Small intestine (tissue), 7 donors: Measurements from ENCODE around the gene DHRSX. TPM values are rescaled to one million over a fixed set of nuclear protein-coding genes. Genes with fewer than 3 reads are reported as not detected.
"Not testable (repeated sequence)": the region's sequence is repeated elsewhere in the genome, so short reads cannot be mapped to it uniquely, and the experiment has no call there.

ENCODE experiments used
- DNase-seq, 2 donors: peaks; one replicate each; pipeline versions ENCODE4 v3.0.0 to v3.0.0-alpha.2; 2013
- FAIRE-seq: peaks from 2 replicates; lab custom pipeline; 2012; peaks lifted over from hg19 to GRCh38; lab: Jason Lieb, UNC
- H3K27ac ChIP-seq, 3 donors: one replicate each; pipeline ENCODE4 v1.5.1; 2013; ENCODE audit warnings: low read length in 2 of 3, mild to moderate bottlenecking in 2 of 3, control low read depth in 1 of 3, inconsistent platforms in 1 of 3, low read depth in 1 of 3, moderate library complexity in 1 of 3
- H3K27me3 ChIP-seq, 3 donors: one replicate each; pipeline ENCODE4 v1.6.1; 2013; ENCODE audit warnings: low read length in 3 of 3, inconsistent platforms in 1 of 3; ENCODE audit not compliant: control insufficient read depth in 3 of 3, insufficient read depth in 3 of 3
- H3K36me3 ChIP-seq, 3 donors: one replicate each; pipeline ENCODE4 v1.6.1; 2013; ENCODE audit warnings: low read length in 3 of 3, inconsistent platforms in 1 of 3, low read depth in 1 of 3, mild to moderate bottlenecking in 1 of 3, moderate library complexity in 1 of 3; ENCODE audit not compliant: control insufficient read depth in 3 of 3, insufficient read depth in 2 of 3
- H3K4me1 ChIP-seq, 3 donors: one replicate each; pipeline ENCODE4 v1.6.1; 2013; ENCODE audit warnings: low read length in 2 of 3, inconsistent platforms in 1 of 3, low read depth in 1 of 3, mild to moderate bottlenecking in 1 of 3, moderate library complexity in 1 of 3; ENCODE audit not compliant: control insufficient read depth in 3 of 3, insufficient read depth in 2 of 3
- H3K4me3 ChIP-seq, 3 donors: one replicate each; pipeline ENCODE4 v1.5.1; 2013; ENCODE audit warnings: low read length in 3 of 3, control low read depth in 1 of 3, inconsistent platforms in 1 of 3, low read depth in 1 of 3, mild to moderate bottlenecking in 1 of 3, moderate library complexity in 1 of 3
- H3K9me3 ChIP-seq, 2 donors: one replicate each; pipeline ENCODE4 v1.6.1; 2013; ENCODE audit warnings: low read depth in 1 of 2, low read length in 1 of 2; ENCODE audit not compliant: control insufficient read depth in 2 of 2, insufficient read depth in 1 of 2
- WGBS, 3 donors: extraction: QIAGEN DNeasy Blood & Tissue Kit; methylation state at CpG; one replicate each; pipeline ENCODE4 v1.1.7; 2013; 5-methylcytosine and 5-hydroxymethylcytosine counted together
- polyA plus RNA-seq, 4 donors: library from polyadenylated mRNA; stranded (reverse) in 3 of 4; unstranded in 1 of 4; fragments of 200-250 nt in 3 of 4; fragments of 120-200 nt in 1 of 4; gene quantifications; one replicate each; pipeline versions ENCODE4 v1.2.1 to v1.2.3, GENCODE V29; 2013
- donor health status: healthy with polysubstance abuse.
- donor health status: control.
- donor health status: control.
- donor health status: Bipolar disorder and iron deficiency.
- donor health status: healthy.

The DHRSX gene
- polyA plus RNA-seq, 4 donors, result 7.2 to 25.2 (median 12.1) TPM

GRCh38 chrX:2514131-2514530 is 13.4 kb upstream of the DHRSX start:
- no peaks in the 10 kb centered on the region for H3K27me3 ChIP-seq
- no peaks in the 10 kb centered on the region for H3K9me3 ChIP-seq
- H3K4me1 ChIP-seq, result no peaks in the 10 kb centered on the region
- DNase-seq (no peak), FAIRE-seq (no peak)
- no peak overlapping the region for H3K27ac ChIP-seq
- no peak overlapping the region for H3K4me3 ChIP-seq
- 53 to 76% (median 64%) methylated on average over 5 of the region's 5 CpGs for WGBS, 3 donors
- H3K36me3 ChIP-seq, result no peaks in the 10 kb centered on the region

- 75 to 85% (median 83%) methylated on average over 6 of the region's 6 CpGs for WGBS, 3 donors
- Histone ChIP-seq H3K36me3 (no peaks in the 10 kb centered on the region), H3K27ac (no peak overlapping the region), H3K27me3 (no peaks in the 10 kb centered on the region), H3K4me1 (no peaks in the 10 kb centered on the region), H3K4me3 (no peak overlapping the region), H3K9me3 (no peaks in the 10 kb centered on the region)
- DNase-seq, result no peak
- FAIRE-seq, result no peak
These were observed 12.4 kb upstream of the DHRSX start for GRCh38 chrX:2513121-2513664.

- Histone ChIP-seq H3K36me3 (no peaks in the 10 kb centered on the region), H3K9me3 (no peaks in the 10 kb centered on the region), H3K4me3 (no peak overlapping the region), H3K27me3 (no peaks in the 10 kb centered on the region), H3K27ac (no peak overlapping the region), H3K4me1 (peaks cover 0 to 4% (median 0%) of the 10 kb centered on the region in 3 donors)
- WGBS, 3 donors, result 91 to 93% (median 93%) methylated on average over 8 of the region's 8 CpGs
- no peak for FAIRE-seq
- no peak for DNase-seq
These were observed 11.7 kb upstream of the DHRSX start for GRCh38 chrX:2512501-2512900.

- FAIRE-seq (no peak), DNase-seq (no peak)
- Histone ChIP-seq H3K27ac (no peak overlapping the region), H3K36me3 (no peaks in the 10 kb centered on the region), H3K4me3 (no peak overlapping the region), H3K9me3 (no peaks in the 10 kb centered on the region), H3K4me1 (peaks cover 0 to 4% (median 3%) of the 10 kb centered on the region in 3 donors), H3K27me3 (no peaks in the 10 kb centered on the region)
- WGBS, 3 donors, result 95 to 97% (median 95%) methylated on average over 6 of the region's 6 CpGs
These were observed 10.6 kb upstream of the DHRSX start for GRCh38 chrX:2511326-2511725.

GRCh38 chrX:2508648-2509335 is 8.0 kb upstream of the DHRSX start:
- peaks cover 0 to 4% (median 3%) of the 10 kb centered on the region in 3 donors for H3K4me1 ChIP-seq
- 73 to 81% (median 76%) methylated on average over 9 of the region's 9 CpGs for WGBS, 3 donors
- H3K9me3 ChIP-seq, result no peaks in the 10 kb centered on the region
- H3K27me3 ChIP-seq, result no peaks in the 10 kb centered on the region
- no peak overlapping the region for H3K27ac ChIP-seq
- no peaks in the 10 kb centered on the region for H3K36me3 ChIP-seq
- FAIRE-seq (no peak), DNase-seq (no peak)
- no peak overlapping the region for H3K4me3 ChIP-seq

GRCh38 chrX:2507904-2508627 is 7.3 kb upstream of the DHRSX start:
- H3K27ac ChIP-seq, result peak overlapping the region in 1 of 3 donors; percentile 31
- H3K4me3 ChIP-seq, result no peak overlapping the region
- no peaks in the 10 kb centered on the region for H3K9me3 ChIP-seq
- WGBS, 3 donors, result 34 to 56% (median 39%) methylated on average over 8 of the region's 8 CpGs
- H3K36me3 ChIP-seq, result no peaks in the 10 kb centered on the region
- FAIRE-seq, result no peak
- peaks cover 0 to 4% (median 3%) of the 10 kb centered on the region in 3 donors for H3K4me1 ChIP-seq
- no peaks in the 10 kb centered on the region for H3K27me3 ChIP-seq
- DNase-seq, result peak; percentile 85 to 87

- Histone ChIP-seq H3K27me3 (no peaks in the 10 kb centered on the region), H3K4me3 (no peak overlapping the region), H3K9me3 (no peaks in the 10 kb centered on the region), H3K27ac (no peak overlapping the region), H3K4me1 (peaks cover 0 to 4% (median 3%) of the 10 kb centered on the region in 3 donors), H3K36me3 (no peaks in the 10 kb centered on the region)
- FAIRE-seq (no peak), DNase-seq (no peak)
- 87 to 93% (median 92%) methylated on average over 3 of the region's 3 CpGs for WGBS, 3 donors
These were observed 6.4 kb upstream of the DHRSX start for GRCh38 chrX:2507196-2507595.

- H3K4me1 ChIP-seq, H3K36me3 ChIP-seq, H3K27ac ChIP-seq, H3K27me3 ChIP-seq, H3K4me3 ChIP-seq, FAIRE-seq, H3K9me3 ChIP-seq, DNase-seq: not testable (repeated sequence)
- 84 to 89% (median 86%) methylated on average over 8 of the region's 8 CpGs for WGBS, 3 donors
These were observed 4.6 kb upstream of the DHRSX start for GRCh38 chrX:2505341-2505740.
